Smooth muscle cell (in vitro differentiated cells): ENCODE results near the gene PLCL2. TPM values are rescaled to one million over a fixed set of nuclear protein-coding genes. Genes with fewer than 3 reads are reported as not detected.

Experiments used
- DNase-seq: peaks from one replicate; lab custom pipeline; 2025; ENCODE audit not compliant: unreplicated experiment; lab: John Stamatoyannopoulos, UW
- H2AFZ ChIP-seq: fragments of 200-600 bp; sonication (generic); 2 replicates; pipeline ENCODE4 v1.6.0; 2016; ENCODE audit warnings: antibody characterized with exemption, low read depth, mild to moderate bottlenecking
- H3F3A ChIP-seq: fragments of 200-600 bp; sonication (generic); 2 replicates; pipeline ENCODE4 v1.6.0; 2017; ENCODE audit warnings: antibody characterized with exemption, low read depth
- H3K27ac ChIP-seq: fragments of 200-600 bp; sonication (generic); 2 replicates; pipeline ENCODE4 v1.5.1; 2016; ENCODE audit warnings: low read depth, mild to moderate bottlenecking
- H3K27me3 ChIP-seq: fragments of 200-600 bp; sonication (generic); 2 replicates; pipeline ENCODE4 v1.6.1; 2016; ENCODE audit warnings: low read depth, mild to moderate bottlenecking
- H3K36me3 ChIP-seq: fragments of 200-600 bp; sonication (generic); 2 replicates; pipeline ENCODE4 v1.5.1; 2016; ENCODE audit warnings: low read depth
- H3K4me1 ChIP-seq: fragments of 200-600 bp; sonication (generic); 2 replicates; pipeline ENCODE4 v1.5.1; 2016; ENCODE audit warnings: low read depth
- H3K4me2 ChIP-seq: fragments of 200-600 bp; sonication (generic); 2 replicates; pipeline ENCODE4 v1.6.0; 2016; ENCODE audit warnings: mild to moderate bottlenecking
- H3K4me3 ChIP-seq: fragments of 200-600 bp; sonication (generic); 2 replicates; pipeline ENCODE4 v1.5.1; 2016; ENCODE audit warnings: mild to moderate bottlenecking
- H3K79me2 ChIP-seq: fragments of 200-600 bp; sonication (generic); 2 replicates; pipeline ENCODE4 v1.6.0; 2016; ENCODE audit warnings: low read depth, mild to moderate bottlenecking
- H3K9ac ChIP-seq: fragments of 200-600 bp; sonication (generic); 2 replicates; pipeline ENCODE4 v1.6.0; 2016; ENCODE audit warnings: low read depth
- H3K9me3 ChIP-seq: fragments of 200-600 bp; sonication (generic); replicated peaks from 2 replicates; pipeline ENCODE4 v1.5.1; 2016; ENCODE audit warnings: low read depth
- H4K20me1 ChIP-seq: fragments of 200-600 bp; sonication (generic); 2 replicates; pipeline ENCODE4 v1.6.0; 2016; ENCODE audit warnings: low read depth
- WGBS: methylation state at CpG from one replicate; pipeline ENCODE4 v1.1.7; 2016; ENCODE audit warnings: low lambda C conversion rate; 5-methylcytosine and 5-hydroxymethylcytosine counted together
- polyA plus RNA-seq: library from polyadenylated mRNA; unstranded; fragments of >200 nt; fragmentation: Nextera tagmentation; extraction: Ambion mirVana; gene quantifications from 2 replicates; pipeline ENCODE4 v1.2.1, GENCODE V29; 2016
- total RNA-seq: library from RNA; depleted of rRNA; stranded (reverse); fragments of >200 nt; gene quantifications from 2 replicates; pipeline ENCODE4 v1.2.3, GENCODE V29; 2014
- TF ChIP-seq, protein P1 (sequence below): fragments of 200-600 bp; sonication (generic); IDR thresholded peaks from 2 replicates; pipeline ENCODE4 v1.5.1; 2017; ENCODE audit warnings: borderline replicate concordance, mild to moderate bottlenecking, antibody characterized with exemption; ENCODE audit not compliant: insufficient read depth, poor library complexity, severe bottlenecking

Gene PLCL2
- total and polyA plus RNA-seq, 2 experiments from 2014 or later = 2.1 to 5.0 TPM

DNA sequence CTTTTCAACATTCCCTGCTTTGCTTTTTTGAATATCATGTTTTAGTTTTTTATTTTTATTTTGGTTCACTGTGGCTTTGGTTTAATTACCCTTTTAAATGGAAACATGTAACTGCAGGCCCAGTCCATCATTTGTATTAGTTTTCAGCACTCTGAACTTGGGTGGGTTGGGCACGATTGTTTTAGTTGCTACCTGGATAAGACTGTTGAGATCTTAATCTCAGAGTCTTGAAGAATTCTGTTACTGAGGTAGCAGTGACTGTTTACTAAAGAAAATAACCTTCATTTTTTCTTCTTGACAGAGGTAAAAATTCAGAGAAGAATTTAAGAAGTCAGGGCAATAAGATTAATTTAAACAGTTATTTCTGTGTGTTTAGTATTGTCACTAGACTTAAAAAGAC, 15.2 kb downstream of the PLCL2 start:
- 76% methylated on average over 1 of the region's 1 CpG for WGBS
- Histone ChIP-seq H3K79me2 (peaks cover 6% of the 10 kb centered on the region), H2AFZ (no peak overlapping the region)

DNA sequence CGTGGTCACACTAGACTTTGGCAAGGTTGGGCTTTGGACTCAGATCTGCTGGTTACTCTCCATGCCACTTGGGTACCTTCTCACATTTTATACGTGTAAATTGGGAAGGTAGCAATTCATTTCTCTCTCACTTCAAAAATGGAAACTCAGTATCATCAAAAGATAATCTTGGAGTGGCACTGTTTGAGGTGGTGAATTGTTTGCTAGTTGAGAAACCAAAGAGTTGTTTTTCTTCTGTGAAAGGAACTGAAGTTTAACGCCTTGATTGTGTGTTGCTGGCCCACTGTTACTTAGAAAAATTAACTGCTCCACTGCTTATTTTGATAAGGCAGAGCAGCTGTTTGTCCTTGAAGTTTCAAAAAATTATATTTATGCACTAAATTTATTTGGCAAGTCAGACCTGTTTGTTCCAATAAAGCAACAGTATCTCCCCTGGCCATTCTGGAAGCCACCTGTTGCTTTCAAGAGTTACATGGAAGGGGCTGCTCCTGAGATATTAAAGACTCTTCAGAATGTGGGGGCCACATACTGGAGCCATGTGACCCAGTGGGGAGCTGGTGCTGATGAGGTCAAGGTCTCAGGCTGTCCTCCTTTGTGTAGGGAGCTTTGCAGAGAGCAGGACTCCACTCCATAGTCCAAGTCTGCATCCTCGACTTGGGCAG, 16.2 kb downstream of the PLCL2 start:
- Histone ChIP-seq H2AFZ (no peak overlapping the region), H3K27me3 (no peaks in the 10 kb centered on the region), H3K9me3 (no peaks in the 10 kb centered on the region), H3K4me1 (peaks cover 10% of the 10 kb centered on the region), H3K9ac (no peak overlapping the region), H3K36me3 (no peaks in the 10 kb centered on the region), H3K27ac (no peak overlapping the region), H3K79me2 (peaks cover 4% of the 10 kb centered on the region), H3K4me2 (no peak overlapping the region), H4K20me1 (no peaks in the 10 kb centered on the region), H3F3A (no peaks in the 10 kb centered on the region), H3K4me3 (no peak overlapping the region)
- DNase-seq = no peak
- TF ChIP-seq, protein P1, sequence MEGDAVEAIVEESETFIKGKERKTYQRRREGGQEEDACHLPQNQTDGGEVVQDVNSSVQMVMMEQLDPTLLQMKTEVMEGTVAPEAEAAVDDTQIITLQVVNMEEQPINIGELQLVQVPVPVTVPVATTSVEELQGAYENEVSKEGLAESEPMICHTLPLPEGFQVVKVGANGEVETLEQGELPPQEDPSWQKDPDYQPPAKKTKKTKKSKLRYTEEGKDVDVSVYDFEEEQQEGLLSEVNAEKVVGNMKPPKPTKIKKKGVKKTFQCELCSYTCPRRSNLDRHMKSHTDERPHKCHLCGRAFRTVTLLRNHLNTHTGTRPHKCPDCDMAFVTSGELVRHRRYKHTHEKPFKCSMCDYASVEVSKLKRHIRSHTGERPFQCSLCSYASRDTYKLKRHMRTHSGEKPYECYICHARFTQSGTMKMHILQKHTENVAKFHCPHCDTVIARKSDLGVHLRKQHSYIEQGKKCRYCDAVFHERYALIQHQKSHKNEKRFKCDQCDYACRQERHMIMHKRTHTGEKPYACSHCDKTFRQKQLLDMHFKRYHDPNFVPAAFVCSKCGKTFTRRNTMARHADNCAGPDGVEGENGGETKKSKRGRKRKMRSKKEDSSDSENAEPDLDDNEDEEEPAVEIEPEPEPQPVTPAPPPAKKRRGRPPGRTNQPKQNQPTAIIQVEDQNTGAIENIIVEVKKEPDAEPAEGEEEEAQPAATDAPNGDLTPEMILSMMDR = no peak
- WGBS = 90% methylated on average over 4 of the region's 4 CpGs

More for the DNA sequence above, 15.2 kb downstream of the PLCL2 start:
- H3K36me3 ChIP-seq = no peaks in the 10 kb centered on the region
- no peak for DNase-seq
- peaks cover 3% of the 10 kb centered on the region for H3K4me1 ChIP-seq
- H3K4me3 ChIP-seq = no peak overlapping the region
- no peaks in the 10 kb centered on the region for H3F3A ChIP-seq
- H3K27me3 ChIP-seq = no peaks in the 10 kb centered on the region
- H4K20me1 ChIP-seq = no peaks in the 10 kb centered on the region
- TF ChIP-seq, protein P1 = no peak
- H3K27ac ChIP-seq = no peak overlapping the region
- no peak overlapping the region for H3K9ac ChIP-seq
- no peak overlapping the region for H3K4me2 ChIP-seq
- H3K9me3 ChIP-seq = no peaks in the 10 kb centered on the region

DNA sequence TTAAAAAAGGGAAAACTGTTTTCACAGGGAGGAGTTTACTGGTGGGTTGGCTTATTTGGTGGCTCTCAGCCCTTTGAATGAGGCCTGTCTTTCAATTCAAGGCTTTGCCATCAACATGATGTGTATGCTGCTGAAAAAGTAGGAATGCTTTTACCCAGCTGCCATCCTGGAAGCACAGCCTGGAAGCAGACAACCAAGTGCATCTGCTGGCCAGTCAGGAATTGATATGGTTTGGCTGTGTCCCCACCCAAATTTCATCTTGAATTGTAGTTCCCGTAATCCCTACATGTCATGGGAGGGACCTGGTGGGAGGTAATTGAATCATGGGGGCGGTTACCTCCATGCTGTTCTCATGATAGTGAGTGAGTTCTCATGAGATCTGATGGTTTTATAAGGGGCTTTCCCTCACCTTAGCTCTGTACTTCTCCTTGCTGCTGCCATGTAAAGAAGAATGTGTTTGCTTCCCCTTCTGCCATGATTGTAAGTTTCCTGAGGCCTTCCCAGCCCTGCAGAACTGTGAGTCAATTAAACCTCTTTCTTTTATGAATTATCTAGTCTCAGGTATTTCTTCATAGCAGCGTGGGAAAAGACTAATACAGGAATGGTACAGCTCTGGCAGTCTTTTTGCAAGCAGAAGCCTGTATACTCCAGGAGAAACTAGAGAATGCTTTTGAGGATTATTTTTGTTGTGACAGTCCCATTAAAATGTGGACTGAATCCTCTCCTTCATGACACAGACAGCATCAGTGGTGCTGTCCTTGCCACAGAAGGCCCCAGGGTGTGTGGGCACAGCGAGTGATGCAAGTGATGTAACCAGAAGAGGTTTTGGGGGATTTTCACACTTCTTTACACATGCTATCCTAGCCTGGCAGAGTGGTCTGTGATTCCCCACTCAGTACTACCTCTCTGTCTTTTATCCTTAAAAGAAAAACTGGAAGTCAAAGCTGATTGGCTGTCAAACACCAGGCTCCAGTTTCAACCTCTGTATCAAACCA, 20.0 kb downstream of the PLCL2 start:
- peaks cover 29% of the 10 kb centered on the region for H3K4me1 ChIP-seq
- H3K27ac ChIP-seq = no peak overlapping the region
- H3K79me2 ChIP-seq = no peaks in the 10 kb centered on the region
- TF ChIP-seq, protein P1 = no peak
- 87% methylated on average over 4 of the region's 4 CpGs for WGBS
- no peak overlapping the region for H3K4me2 ChIP-seq
- H4K20me1 ChIP-seq = no peaks in the 10 kb centered on the region
- H3K4me3 ChIP-seq = no peak overlapping the region
- H2AFZ ChIP-seq = no peak overlapping the region
- H3K27me3 ChIP-seq = no peaks in the 10 kb centered on the region
- H3K36me3 ChIP-seq = no peaks in the 10 kb centered on the region
- H3K9me3 ChIP-seq = no peaks in the 10 kb centered on the region
- H3F3A ChIP-seq = no peaks in the 10 kb centered on the region
- no peak overlapping the region for H3K9ac ChIP-seq
- no peak for DNase-seq
